ENCODE measurements around the gene REEP1. TPM values are rescaled to one million over a fixed set of nuclear protein-coding genes. Genes with fewer than 3 reads are reported as not detected.

REEP1 gene
- polyA plus RNA-seq, 1 donor (not counting 4 experiments of a cell fraction or from before 2014, with no cell fraction given), result 0.30 TPM

DNA sequence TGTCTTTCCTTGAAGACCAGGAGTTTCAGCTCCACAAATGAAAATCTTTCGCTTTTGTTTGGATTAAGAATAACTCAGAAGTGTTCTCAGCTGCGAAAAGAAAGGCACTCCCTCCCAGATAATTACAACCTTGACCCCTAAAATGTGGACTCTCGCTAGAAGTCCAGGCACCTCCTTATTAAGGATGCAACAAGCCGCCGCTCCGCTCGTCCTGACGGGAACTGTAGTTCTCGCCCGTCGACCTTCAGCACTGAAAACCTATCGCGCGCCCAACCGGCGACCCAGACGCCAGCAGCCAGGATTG lies 142.7 kb downstream of the REEP1 start:
- no peak for FAIRE-seq
- no peak for DNase-seq (ENCODE audit: low read depth, low spot score)
- TF ChIP-seq EZH2 (IDR thresholded peaks at IDR 0.05; ENCODE audit: low read length), result no peak
- TF ChIP-seq, protein P1, sequence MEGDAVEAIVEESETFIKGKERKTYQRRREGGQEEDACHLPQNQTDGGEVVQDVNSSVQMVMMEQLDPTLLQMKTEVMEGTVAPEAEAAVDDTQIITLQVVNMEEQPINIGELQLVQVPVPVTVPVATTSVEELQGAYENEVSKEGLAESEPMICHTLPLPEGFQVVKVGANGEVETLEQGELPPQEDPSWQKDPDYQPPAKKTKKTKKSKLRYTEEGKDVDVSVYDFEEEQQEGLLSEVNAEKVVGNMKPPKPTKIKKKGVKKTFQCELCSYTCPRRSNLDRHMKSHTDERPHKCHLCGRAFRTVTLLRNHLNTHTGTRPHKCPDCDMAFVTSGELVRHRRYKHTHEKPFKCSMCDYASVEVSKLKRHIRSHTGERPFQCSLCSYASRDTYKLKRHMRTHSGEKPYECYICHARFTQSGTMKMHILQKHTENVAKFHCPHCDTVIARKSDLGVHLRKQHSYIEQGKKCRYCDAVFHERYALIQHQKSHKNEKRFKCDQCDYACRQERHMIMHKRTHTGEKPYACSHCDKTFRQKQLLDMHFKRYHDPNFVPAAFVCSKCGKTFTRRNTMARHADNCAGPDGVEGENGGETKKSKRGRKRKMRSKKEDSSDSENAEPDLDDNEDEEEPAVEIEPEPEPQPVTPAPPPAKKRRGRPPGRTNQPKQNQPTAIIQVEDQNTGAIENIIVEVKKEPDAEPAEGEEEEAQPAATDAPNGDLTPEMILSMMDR (optimal IDR thresholded peaks at IDR 0.05 in 1 of 3, IDR thresholded peaks at IDR 0.05 in 1 of 3, conservative IDR thresholded peaks at IDR 0.05 in 1 of 3; ENCODE audit: extremely low read depth in 1 of 3, insufficient read depth in 2 of 3, low read length in 3 of 3), result no peak
- Histone ChIP-seq H4K20me1 (ENCODE audit: control insufficient read depth, extremely low read depth, insufficient read depth, low read length) (peaks cover 7% of the 10 kb centered on the region), H3K9me3 (ENCODE audit: control insufficient read depth, low read depth, low read length) (no peaks in the 10 kb centered on the region), H3K36me3 (ENCODE audit: control insufficient read depth in 2 of 2, extremely low read depth in 1 of 2, insufficient read depth in 2 of 2, low read length in 2 of 2) (peaks cover 0 to 1% of the 10 kb centered on the region in 2 experiments), H3K27me3 (ENCODE audit: control insufficient read depth, extremely low read depth, insufficient read depth, low read length) (no peaks in the 10 kb centered on the region), H2AFZ (ENCODE audit: control insufficient read depth, low read length) (no peak overlapping the region), H3K79me2 (ENCODE audit: control insufficient read depth, insufficient read depth, low read length) (peaks cover 55% of the 10 kb centered on the region), H3K4me1 (ENCODE audit: control insufficient read depth, extremely low read depth, insufficient read depth, low read length) (peaks cover 15% of the 10 kb centered on the region), H3K9me1 (ENCODE audit: control insufficient read depth, extremely low read depth, insufficient read depth, low read length) (no peaks in the 10 kb centered on the region), H3K9ac (ENCODE audit: control insufficient read depth, extremely low read depth, insufficient read depth, low read length) (peak overlapping the region; percentile 96), H3K4me2 (ENCODE audit: control insufficient read depth, extremely low read depth, insufficient read depth, low read depth, low read length) (peak overlapping the region; percentile 85), H3K4me3 (ENCODE audit: control insufficient read depth in 2 of 3, extremely low read depth in 1 of 3, insufficient read depth in 2 of 3, low read depth in 1 of 3, low read length in 3 of 3) (peak overlapping the region; percentile 77 to 82 (median 79)), H3K27ac (ENCODE audit: control insufficient read depth, insufficient read depth, low read length) (peak overlapping the region; percentile 92)
- dilution Hi-C loops (cut with MboI; ENCODE audit: extremely low pct_ligation_motif_present, low sequenced_read_pairs), result no loop called here

DNA sequence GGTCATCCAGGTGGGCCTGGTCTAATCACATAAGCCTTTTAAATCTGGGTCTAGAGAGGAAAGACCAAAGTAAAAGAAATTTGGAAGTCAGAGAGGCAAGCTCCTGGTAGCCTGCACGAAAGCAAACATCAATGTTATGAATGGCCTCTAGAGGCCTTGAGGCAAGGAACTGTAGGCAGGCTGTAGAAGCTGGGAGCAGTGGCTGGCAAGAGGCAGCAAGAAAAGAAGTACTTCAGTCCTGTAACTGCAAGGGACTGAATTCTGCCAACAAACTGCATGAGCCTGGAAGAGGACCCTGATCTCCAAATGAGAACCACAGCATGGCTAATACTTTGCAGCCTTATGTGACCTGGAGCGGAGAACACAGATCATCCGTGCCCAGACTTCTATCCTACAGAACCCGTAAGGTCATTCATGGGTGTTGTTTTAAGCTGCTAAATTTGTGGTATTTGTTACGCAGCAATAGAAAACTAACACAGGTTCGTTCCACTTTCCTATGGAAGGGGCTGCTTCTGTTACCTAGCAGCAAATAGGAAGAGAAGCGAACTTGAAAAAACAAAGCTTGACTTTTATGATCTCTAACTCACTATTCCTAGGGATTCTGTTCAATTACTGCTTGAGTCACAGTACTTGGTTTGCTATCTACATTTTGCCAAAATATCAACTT lies 143.4 kb downstream of the REEP1 start:
- dilution Hi-C loops (cut with MboI; ENCODE audit: extremely low pct_ligation_motif_present, low sequenced_read_pairs), result no loop called here
- no peak overlapping the region for H2AFZ ChIP-seq (ENCODE audit: control insufficient read depth, low read length)
- peaks cover 15% of the 10 kb centered on the region for H3K4me1 ChIP-seq (ENCODE audit: control insufficient read depth, extremely low read depth, insufficient read depth, low read length)
- H3K9ac ChIP-seq (ENCODE audit: control insufficient read depth, extremely low read depth, insufficient read depth, low read length), result peak overlapping the region; percentile 96
- peaks cover 56% of the 10 kb centered on the region for H3K79me2 ChIP-seq (ENCODE audit: control insufficient read depth, insufficient read depth, low read length)
- H3K27ac ChIP-seq (ENCODE audit: control insufficient read depth, insufficient read depth, low read length), result peak overlapping the region; percentile 92
- FAIRE-seq (no peak), DNase-seq (ENCODE audit: low read depth, low spot score) (no peak)
- TF ChIP-seq EZH2 (IDR thresholded peaks at IDR 0.05; ENCODE audit: low read length), result no peak
- TF ChIP-seq, protein P1 (optimal IDR thresholded peaks at IDR 0.05 in 1 of 3, IDR thresholded peaks at IDR 0.05 in 1 of 3, conservative IDR thresholded peaks at IDR 0.05 in 1 of 3; ENCODE audit: extremely low read depth in 1 of 3, insufficient read depth in 2 of 3, low read length in 3 of 3), result peak in 1 of 3 experiments; percentile 12
- H3K9me3 ChIP-seq (ENCODE audit: control insufficient read depth, low read depth, low read length), result no peaks in the 10 kb centered on the region
- H3K9me1 ChIP-seq (ENCODE audit: control insufficient read depth, extremely low read depth, insufficient read depth, low read length), result no peaks in the 10 kb centered on the region
- H3K36me3 ChIP-seq (ENCODE audit: control insufficient read depth in 2 of 2, extremely low read depth in 1 of 2, insufficient read depth in 2 of 2, low read length in 2 of 2), result peaks cover 0 to 1% of the 10 kb centered on the region in 2 experiments
- H4K20me1 ChIP-seq (ENCODE audit: control insufficient read depth, extremely low read depth, insufficient read depth, low read length), result peaks cover 7% of the 10 kb centered on the region
- peak overlapping the region; percentile 77 to 82 (median 79) for H3K4me3 ChIP-seq (ENCODE audit: control insufficient read depth in 2 of 3, extremely low read depth in 1 of 3, insufficient read depth in 2 of 3, low read depth in 1 of 3, low read length in 3 of 3)
- H3K27me3 ChIP-seq (ENCODE audit: control insufficient read depth, extremely low read depth, insufficient read depth, low read length), result no peaks in the 10 kb centered on the region
- H3K4me2 ChIP-seq (ENCODE audit: control insufficient read depth, extremely low read depth, insufficient read depth, low read depth, low read length), result peak overlapping the region; percentile 85

All from keratinocyte (primary cell).